ENCODE measurements around the gene NELL1.

NELL1 gene

GRCh38 chr11:21088930-21089329, 419.5 kb downstream of the NELL1 start:
- no peak for TF ChIP-seq CTCF (IDR thresholded peaks at IDR 0.05; ENCODE audit: low read depth, low read length, missing control alignments)
- Histone ChIP-seq H3K4me3 (ENCODE audit: low read depth, low read length) (no peak overlapping the region), H3K27ac (no peak overlapping the region), H3K36me3 (replicated peaks) (no peaks in the 10 kb centered on the region), H3K27me3 (replicated peaks) (no peaks in the 10 kb centered on the region)
- in situ Hi-C loops (cut with HindIII; ENCODE audit: low pct_ligation_motif_present, low sequenced_read_pairs): no loop called here
- no peak for DNase-seq

GRCh38 chr11:21104641-21105040, 435.3 kb downstream of the NELL1 start:
- no peaks in the 10 kb centered on the region for H3K27me3 ChIP-seq (replicated peaks)
- in situ Hi-C loops (cut with HindIII; ENCODE audit: low pct_ligation_motif_present, low sequenced_read_pairs): no loop called here
- H3K27ac ChIP-seq: no peak overlapping the region
- H3K4me3 ChIP-seq (ENCODE audit: low read depth, low read length): no peak overlapping the region
- DNase-seq: no peak
- H3K36me3 ChIP-seq (replicated peaks): no peaks in the 10 kb centered on the region
- TF ChIP-seq CTCF (IDR thresholded peaks at IDR 0.05; ENCODE audit: low read depth, low read length, missing control alignments): no peak

GRCh38 chr11:21105196-21105917, 436.0 kb downstream of the NELL1 start:
- in situ Hi-C loops (cut with HindIII; ENCODE audit: low pct_ligation_motif_present, low sequenced_read_pairs): no loop called here
- no peak overlapping the region for H3K27ac ChIP-seq
- no peak overlapping the region for H3K4me3 ChIP-seq (ENCODE audit: low read depth, low read length)
- no peak for DNase-seq
- H3K27me3 ChIP-seq (replicated peaks): no peaks in the 10 kb centered on the region
- no peaks in the 10 kb centered on the region for H3K36me3 ChIP-seq (replicated peaks)
- no peak for TF ChIP-seq CTCF (IDR thresholded peaks at IDR 0.05; ENCODE audit: low read depth, low read length, missing control alignments)

- TF ChIP-seq CTCF (IDR thresholded peaks at IDR 0.05; ENCODE audit: low read depth, low read length, missing control alignments): no peak
- no peaks in the 10 kb centered on the region for H3K36me3 ChIP-seq (replicated peaks)
- H3K27ac ChIP-seq: no peak overlapping the region
- DNase-seq: no peak
- H3K27me3 ChIP-seq (replicated peaks): no peaks in the 10 kb centered on the region
- H3K4me3 ChIP-seq (ENCODE audit: low read depth, low read length): no peak overlapping the region
- in situ Hi-C loops (cut with HindIII; ENCODE audit: low pct_ligation_motif_present, low sequenced_read_pairs): no loop called here
Observed at GRCh38 chr11:21109341-21109740, 440.0 kb downstream of the NELL1 start.

- no peak overlapping the region for H3K4me3 ChIP-seq (ENCODE audit: low read depth, low read length)
- no peaks in the 10 kb centered on the region for H3K27me3 ChIP-seq (replicated peaks)
- in situ Hi-C loops (cut with HindIII; ENCODE audit: low pct_ligation_motif_present, low sequenced_read_pairs): no loop called here
- no peak overlapping the region for H3K27ac ChIP-seq
- no peak for DNase-seq
- H3K36me3 ChIP-seq (replicated peaks): no peaks in the 10 kb centered on the region
- no peak for TF ChIP-seq CTCF (IDR thresholded peaks at IDR 0.05; ENCODE audit: low read depth, low read length, missing control alignments)
Observed at GRCh38 chr11:21110415-21110814, 441.0 kb downstream of the NELL1 start.

- Histone ChIP-seq H3K4me3 (ENCODE audit: low read depth, low read length) (no peak overlapping the region), H3K27ac (no peak overlapping the region), H3K27me3 (replicated peaks) (no peaks in the 10 kb centered on the region), H3K36me3 (replicated peaks) (no peaks in the 10 kb centered on the region)
- no peak for TF ChIP-seq CTCF (IDR thresholded peaks at IDR 0.05; ENCODE audit: low read depth, low read length, missing control alignments)
- DNase-seq: no peak
- in situ Hi-C loops (cut with HindIII; ENCODE audit: low pct_ligation_motif_present, low sequenced_read_pairs): no loop called here
Observed at GRCh38 chr11:21113876-21114275, 444.5 kb downstream of the NELL1 start.

All from brain microvascular endothelial cell (primary cell).